T-cell (primary cell): ENCODE data around the gene HAP1. TPM values are rescaled to one million over a fixed set of nuclear protein-coding genes. Genes with fewer than 3 reads are reported as not detected.
A peak's percentile ranks its signal among the peaks of the same experiment; 100 is the strongest.

Experiments
- ATAC-seq, 4 experiments: fragments of 200-7000 bp in 3 of 4; fragments of 150-1000 bp in 1 of 4; cut with Tn5 transposase; replicated peaks in 1 of 4; 1 replicate in 3 of 4; 2 replicates in 1 of 4; pipeline ENCODE4 v1.10.0; 2021; ENCODE audit warnings: moderate library complexity in 3 of 4, mild to moderate bottlenecking in 2 of 4, moderate number of reproducible peaks in 1 of 4
- CTCF ChIA-PET, 2 donors: fragments of 300-600 bp; sonication (Branson Sonifier 250); formaldehyde crosslinking; loops; one replicate each; lab custom pipeline; 2022; ENCODE audit warnings: antibody characterized with exemption in 2 of 2; lab: Charles Lee
- POLR2A ChIA-PET, 2 donors: fragments of 300-600 bp; sonication (Branson Sonifier 250); formaldehyde crosslinking; loops; one replicate each; lab custom pipeline; 2022; ENCODE audit warnings: antibody characterized with exemption in 2 of 2; lab: Charles Lee
- DNase-seq, 35 experiments: peaks; one replicate each; pipeline versions ENCODE4 v3.0.0 to v3.0.0-alpha.2; 2013 to 2023
- H3K27ac ChIP-seq: one replicate; pipeline ENCODE4 v1.5.1; 2013; ENCODE audit warnings: low read length
- H3K27me3 ChIP-seq, 2 experiments: replicated peaks in 1 of 2; 1 replicate in 1 of 2; 2 replicates in 1 of 2; pipeline versions ENCODE4 v1.6.1 to v1.7.0; 2013; ENCODE audit warnings: low read length in 1 of 2, mixed read lengths in 1 of 2; ENCODE audit not compliant: control insufficient read depth in 2 of 2, insufficient read depth in 2 of 2; ENCODE audit errors: extremely low read depth in 1 of 2
- H3K36me3 ChIP-seq, 2 donors: 1 replicate in 1 of 2; 2 replicates in 1 of 2; pipeline versions ENCODE4 v1.6.1 to v1.7.0; 2013; ENCODE audit warnings: low read length in 1 of 2; ENCODE audit not compliant: control insufficient read depth in 2 of 2, insufficient read depth in 1 of 2; ENCODE audit errors: extremely low read depth in 1 of 2
- H3K4me1 ChIP-seq, 2 experiments: 1 replicate in 1 of 2; 2 replicates in 1 of 2; pipeline versions ENCODE4 v1.6.1 to v1.7.0; 2013; ENCODE audit warnings: low read length in 2 of 2, mixed read lengths in 1 of 2; ENCODE audit not compliant: insufficient read depth in 2 of 2, control insufficient read depth in 1 of 2; ENCODE audit errors: extremely low read depth in 1 of 2
- H3K4me3 ChIP-seq, 2 donors: 1 replicate in 1 of 2; 2 replicates in 1 of 2; pipeline versions ENCODE4 v1.5.1 to v1.7.0; 2013; ENCODE audit warnings: mild to moderate bottlenecking in 2 of 2, low read length in 1 of 2, moderate library complexity in 1 of 2; ENCODE audit not compliant: control insufficient read depth in 1 of 2; ENCODE audit errors: extremely low read depth in 1 of 2
- H3K9me3 ChIP-seq: 2 replicates; pipeline ENCODE4 v1.7.0; 2013
- H3K27ac Mint-ChIP-seq, 2 donors: one replicate each; pipeline ENCODE4 v1.8.0; 2020 to 2021; ENCODE audit warnings: mild to moderate bottlenecking in 2 of 2, mixed read lengths in 2 of 2
- H3K27me3 Mint-ChIP-seq, 2 donors: one replicate each; pipeline ENCODE4 v1.8.0; 2021 to 2022; ENCODE audit warnings: mixed read lengths in 2 of 2
- H3K36me3 Mint-ChIP-seq: one replicate; pipeline ENCODE4 v1.8.0; 2021; ENCODE audit warnings: mixed read lengths
- H3K4me1 Mint-ChIP-seq, 3 donors: one replicate each; pipeline ENCODE4 v1.8.0; 2020 to 2022; ENCODE audit warnings: mixed read lengths in 3 of 3, mild to moderate bottlenecking in 1 of 3
- H3K4me3 Mint-ChIP-seq, 3 donors: one replicate each; pipeline ENCODE4 v1.8.0; 2020 to 2022; ENCODE audit warnings: mild to moderate bottlenecking in 3 of 3, mixed read lengths in 3 of 3, moderate library complexity in 3 of 3
- H3K9me3 Mint-ChIP-seq, 3 donors: one replicate each; pipeline ENCODE4 v1.8.0; 2020 to 2022; ENCODE audit warnings: mixed read lengths in 3 of 3
- WGBS: methylation state at CpG from one replicate; pipeline ENCODE4 v1.1.5; 2013; ENCODE audit warnings: missing lambda C conversion rate; ENCODE audit not compliant: insufficient coverage; 5-methylcytosine and 5-hydroxymethylcytosine counted together
- total RNA-seq, 35 experiments: library from RNA in 6 of 35; stranded (reverse) in 6 of 35; fragments of 120-200 nt in 1 of 35; gene quantifications; one replicate each; pipeline versions ENCODE4 v1.2.1 to v1.2.4 and lab custom pipeline; 2013 to 2026

Gene HAP1
- total RNA-seq, 5 donors from 2014 or later (not counting 1 experiment from before 2014, with no cell fraction given) = 0.49 to 0.63 (median 0.53) TPM; not detected in 2

GRCh38 chr17:41733348-41734138 is 900 bp downstream of the HAP1 start:
- H3K4me1 Mint-ChIP-seq = peaks cover 0 to 12% (median 4%) of the 10 kb centered on the region in 3 donors
- no peak for DNase-seq
- H3K4me3 Mint-ChIP-seq = peak overlapping the region; percentile 32 to 62 (median 59)
- CTCF ChIA-PET = no interaction called here
- no peak overlapping the region for H3K27ac ChIP-seq
- H3K9me3 ChIP-seq = no peaks in the 10 kb centered on the region
- no peaks in the 10 kb centered on the region for H3K36me3 Mint-ChIP-seq
- ATAC-seq = no peak
- no peak overlapping the region for H3K4me3 ChIP-seq
- H3K27me3 ChIP-seq = peaks cover 6 to 74% of the 10 kb centered on the region in 2 experiments
- no peaks in the 10 kb centered on the region for H3K9me3 Mint-ChIP-seq
- H3K4me1 ChIP-seq = peaks cover 2 to 25% of the 10 kb centered on the region in 2 experiments
- no peak overlapping the region for H3K27ac Mint-ChIP-seq
- no peaks in the 10 kb centered on the region for H3K36me3 ChIP-seq
- POLR2A ChIA-PET = no interaction called here
- 13% methylated on average over 17 of the region's 40 CpGs for WGBS
- H3K27me3 Mint-ChIP-seq = peaks cover 45 to 65% of the 10 kb centered on the region in 2 donors

- peaks cover 0 to 9% (median 4%) of the 10 kb centered on the region in 3 donors for H3K4me1 Mint-ChIP-seq
- WGBS = no CpG with 5 or more reads among the region's 3 CpGs
- no peak overlapping the region for H3K4me3 Mint-ChIP-seq
- Histone ChIP-seq H3K27me3 (peaks cover 6 to 77% of the 10 kb centered on the region in 2 experiments), H3K9me3 (no peaks in the 10 kb centered on the region), H3K36me3 (no peaks in the 10 kb centered on the region), H3K4me1 (peaks cover 2 to 16% of the 10 kb centered on the region in 2 experiments), H3K4me3 (no peak overlapping the region), H3K27ac (no peak overlapping the region)
- ChIA-PET POLR2A (no interaction called here), CTCF (no interaction called here)
- no peaks in the 10 kb centered on the region for H3K9me3 Mint-ChIP-seq
- H3K27me3 Mint-ChIP-seq = peaks cover 36 to 58% of the 10 kb centered on the region in 2 donors
- DNase-seq (no peak), ATAC-seq (no peak)
- no peaks in the 10 kb centered on the region for H3K36me3 Mint-ChIP-seq
- no peak overlapping the region for H3K27ac Mint-ChIP-seq
These were observed 2.6 kb downstream of the HAP1 start for GRCh38 chr17:41731836-41732235.

- Histone ChIP-seq H3K36me3 (no peaks in the 10 kb centered on the region), H3K4me3 (no peak overlapping the region), H3K9me3 (no peaks in the 10 kb centered on the region), H3K27me3 (peaks cover 6 to 68% of the 10 kb centered on the region in 2 experiments), H3K4me1 (peaks cover 2 to 16% of the 10 kb centered on the region in 2 experiments), H3K27ac (no peak overlapping the region)
- no peak overlapping the region for H3K27ac Mint-ChIP-seq
- H3K27me3 Mint-ChIP-seq = peaks cover 24 to 49% of the 10 kb centered on the region in 2 donors
- H3K4me3 Mint-ChIP-seq = no peak overlapping the region
- H3K36me3 Mint-ChIP-seq = no peaks in the 10 kb centered on the region
- peaks cover 0 to 9% (median 4%) of the 10 kb centered on the region in 3 donors for H3K4me1 Mint-ChIP-seq
- no peak for ATAC-seq
- ChIA-PET POLR2A (no interaction called here), CTCF (interaction anchor here in 1 of 2 donors (1.1 kb wide), 1 partner anchor 31 kb away, joined by 3 read pairs; no protein-coding TSS in a partner anchor)
- no peaks in the 10 kb centered on the region for H3K9me3 Mint-ChIP-seq
- WGBS = 19% methylated on average over 3 of the region's 4 CpGs
- DNase-seq = no peak
These were observed 4.0 kb downstream of the HAP1 start for GRCh38 chr17:41730479-41730878.

- Mint-ChIP-seq H3K4me3 (no peak overlapping the region), H3K27ac (no peak overlapping the region), H3K36me3 (no peaks in the 10 kb centered on the region), H3K9me3 (no peaks in the 10 kb centered on the region), H3K4me1 (no peaks in the 10 kb centered on the region), H3K27me3 (peaks cover 16 to 49% of the 10 kb centered on the region in 2 donors)
- Histone ChIP-seq H3K4me1 (no peaks in the 10 kb centered on the region), H3K4me3 (no peak overlapping the region), H3K27ac (no peak overlapping the region), H3K36me3 (no peaks in the 10 kb centered on the region), H3K27me3 (peaks cover 6 to 66% of the 10 kb centered on the region in 2 experiments), H3K9me3 (no peaks in the 10 kb centered on the region)
- 70% methylated on average over 12 of the region's 12 CpGs for WGBS
- POLR2A ChIA-PET = interaction anchor here in 1 of 2 donors (0.5 kb wide), 1 partner anchor 147 kb away, joined by 7 read pairs; no protein-coding TSS in a partner anchor
- DNase-seq = no peak
- ATAC-seq = no peak
- CTCF ChIA-PET = no interaction called here
These were observed 6.4 kb downstream of the HAP1 start for GRCh38 chr17:41728056-41728455.

- Mint-ChIP-seq H3K27ac (no peak overlapping the region), H3K36me3 (no peaks in the 10 kb centered on the region), H3K9me3 (no peaks in the 10 kb centered on the region), H3K4me1 (no peaks in the 10 kb centered on the region), H3K4me3 (no peak overlapping the region), H3K27me3 (peaks cover 4 to 36% of the 10 kb centered on the region in 2 donors)
- no peak overlapping the region for H3K27ac ChIP-seq
- H3K36me3 ChIP-seq = no peaks in the 10 kb centered on the region
- CTCF ChIA-PET = no interaction called here
- ATAC-seq (no peak), DNase-seq (no peak)
- WGBS = 96% methylated on average over 4 of the region's 5 CpGs
- H3K4me3 ChIP-seq = no peak overlapping the region
- H3K4me1 ChIP-seq = no peaks in the 10 kb centered on the region
- no peaks in the 10 kb centered on the region for H3K9me3 ChIP-seq
- H3K27me3 ChIP-seq = peaks cover under 1 to 57% of the 10 kb centered on the region in 2 experiments
- POLR2A ChIA-PET = no interaction called here
These were observed 9.3 kb downstream of the HAP1 start for GRCh38 chr17:41725134-41725533.

GRCh38 chr17:41724476-41725050 is 9.9 kb downstream of the HAP1 start:
- Mint-ChIP-seq H3K4me3 (no peak overlapping the region), H3K27ac (peak overlapping the region in 1 of 2 donors; percentile 13), H3K4me1 (no peaks in the 10 kb centered on the region), H3K9me3 (no peaks in the 10 kb centered on the region), H3K27me3 (peaks cover 4 to 34% of the 10 kb centered on the region in 2 donors), H3K36me3 (no peaks in the 10 kb centered on the region)
- Histone ChIP-seq H3K9me3 (no peaks in the 10 kb centered on the region), H3K4me3 (no peak overlapping the region), H3K27ac (no peak overlapping the region), H3K36me3 (no peaks in the 10 kb centered on the region), H3K27me3 (peaks cover 0 to 57% of the 10 kb centered on the region in 2 experiments), H3K4me1 (no peaks in the 10 kb centered on the region)
- ChIA-PET POLR2A (no interaction called here), CTCF (no interaction called here)
- DNase-seq = no peak
- 90% methylated on average over 16 of the region's 17 CpGs for whole genome bisulfite sequencing
- ATAC-seq = no peak
